HG03064 (cell line): ENCODE measurements around the gene LUC7L2.
"Not testable (repeated sequence)": the region's sequence is repeated elsewhere in the genome, so short reads cannot be mapped to it uniquely, and the experiment has no call there.

Source experiments
- ATAC-seq: cut with Tn5 transposase; IDR thresholded peaks from one replicate; pipeline ENCODE4 v1.9.1; 2021; ENCODE audit warnings: low read depth; ENCODE audit not compliant: unreplicated experiment

LUC7L2 gene

DNA sequence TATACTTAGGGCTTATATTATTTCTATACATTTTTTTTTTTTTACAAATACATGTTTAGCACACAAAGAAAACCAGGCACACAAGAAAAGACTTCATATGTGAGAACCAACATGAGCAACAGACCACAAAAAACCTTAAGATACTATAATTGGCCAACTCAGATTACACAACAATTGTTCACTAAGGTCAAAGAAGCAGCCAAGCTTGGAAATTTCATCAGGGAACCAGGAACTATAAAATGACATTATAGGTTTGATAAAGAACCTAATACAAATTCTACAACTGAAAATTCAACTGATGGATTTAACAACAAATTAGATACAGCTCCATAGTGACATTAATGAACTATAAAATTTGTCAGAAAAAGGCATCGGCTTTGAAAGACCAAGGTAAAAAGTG is 4.4 kb upstream of the LUC7L2 start:
- ATAC-seq: no peak

GRCh38 chr7:139357729-139358506 is 1.8 kb upstream of the LUC7L2 start:
- ATAC-seq: not testable (repeated sequence)

DNA sequence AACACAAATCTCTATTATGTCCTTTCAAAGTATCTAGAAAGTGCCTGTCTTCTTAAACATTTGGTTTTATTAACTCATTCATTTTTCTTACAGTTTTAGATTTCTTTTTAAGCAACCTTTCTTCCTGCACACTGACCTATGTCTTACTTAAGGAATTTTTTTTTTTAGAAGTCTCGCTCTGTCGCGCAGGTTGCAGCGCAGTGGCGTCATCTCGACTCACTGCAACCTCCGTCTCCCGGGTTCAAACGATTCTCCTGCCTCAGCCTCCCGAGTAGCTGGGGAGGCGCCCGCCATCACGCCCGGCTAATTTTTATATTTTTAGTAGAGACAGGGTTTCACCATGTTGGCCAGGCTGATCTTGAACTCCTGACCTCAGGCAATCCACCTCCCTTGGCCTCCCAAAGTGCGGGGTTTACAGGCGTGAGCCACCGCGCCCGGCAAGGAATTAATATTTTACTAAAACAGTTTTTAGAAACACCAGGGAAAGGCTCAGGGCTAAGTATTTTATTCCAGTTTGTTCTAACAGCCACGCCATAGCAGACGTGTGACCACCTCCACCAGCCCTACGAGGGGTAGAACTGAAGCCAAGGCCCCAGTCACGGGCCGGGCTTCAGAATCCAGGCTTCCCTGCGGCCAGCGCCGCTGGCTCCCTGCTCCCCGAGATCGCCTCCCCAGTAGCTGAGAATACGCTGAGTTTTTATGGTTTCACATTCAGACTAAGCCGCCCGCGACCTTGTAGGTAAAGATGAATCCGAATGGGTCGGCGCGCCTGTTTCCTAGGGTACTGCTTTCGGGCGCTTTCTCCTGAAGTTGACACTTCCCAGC is 941 bp upstream of the LUC7L2 start:
- no peak for ATAC-seq

- peak; percentile 62 for ATAC-seq
These were observed 685 bp downstream of the LUC7L2 start for GRCh38 chr7:139360210-139360947.

- no peak for ATAC-seq
These were observed 1.2 kb downstream of the LUC7L2 start for GRCh38 chr7:139360948-139361307.

- no peak for ATAC-seq
These were observed 1.8 kb downstream of the LUC7L2 start for GRCh38 chr7:139361523-139361922.

DNA sequence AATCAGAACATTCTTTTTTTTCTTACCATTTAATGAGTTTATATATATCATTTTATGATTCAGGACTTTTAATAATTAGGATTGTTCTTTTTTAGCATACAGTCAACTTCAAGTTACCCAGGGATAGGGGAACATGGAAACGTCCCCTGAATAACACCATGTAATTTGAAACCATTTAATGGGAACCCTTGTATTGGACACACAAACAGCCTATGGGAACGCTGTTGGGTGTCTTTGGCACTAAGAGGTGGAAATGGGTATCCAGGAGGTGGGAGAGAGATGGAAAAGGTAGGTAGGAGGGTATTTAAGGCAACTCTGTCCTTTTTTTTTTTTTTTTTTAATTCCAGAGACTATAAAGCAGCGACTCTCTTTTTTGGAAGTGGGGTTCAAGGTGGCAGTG is 2.6 kb downstream of the LUC7L2 start:
- ATAC-seq: no peak

- no peak for ATAC-seq
These were observed 3.3 kb downstream of the LUC7L2 start for GRCh38 chr7:139362981-139363380.

GRCh38 chr7:139365336-139365735 is 5.6 kb downstream of the LUC7L2 start:
- no peak for ATAC-seq

GRCh38 chr7:139366400-139366799 is 6.7 kb downstream of the LUC7L2 start:
- no peak for ATAC-seq

DNA sequence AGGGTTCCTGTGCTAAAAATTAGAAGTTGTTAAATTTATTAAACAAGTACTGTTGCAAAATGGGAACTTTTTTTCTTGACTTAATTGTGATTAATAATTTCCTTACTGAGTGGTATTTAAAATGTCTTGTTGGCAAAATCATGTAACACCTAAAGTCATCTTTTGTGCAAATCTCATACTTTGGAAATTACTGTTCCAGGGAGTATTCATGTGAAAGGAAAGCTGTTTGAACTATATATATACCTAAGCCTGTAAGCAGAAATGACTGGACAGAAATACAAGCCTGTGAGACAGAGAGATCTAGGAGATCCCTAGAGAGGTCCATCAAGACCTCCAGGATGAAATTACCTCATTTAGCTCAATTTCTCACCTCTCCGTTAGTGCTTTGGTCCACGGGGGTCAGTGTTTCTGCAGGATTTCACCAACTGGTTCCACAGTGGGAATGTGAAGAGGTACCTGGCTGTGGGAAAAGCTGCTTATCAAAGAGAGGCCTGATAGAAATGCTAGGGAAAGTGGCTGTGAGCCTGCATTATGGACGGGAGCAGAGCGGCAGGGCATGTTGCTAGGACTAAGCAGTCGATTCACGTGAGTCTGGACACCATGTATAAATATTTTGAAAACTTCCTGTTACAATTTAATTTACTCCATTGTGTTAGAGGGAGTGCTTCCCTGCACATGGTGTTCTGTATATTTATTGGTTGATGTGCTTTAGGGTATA is 7.9 kb downstream of the LUC7L2 start:
- no peak for ATAC-seq

- ATAC-seq: no peak
These were observed 10.7 kb downstream of the LUC7L2 start for GRCh38 chr7:139370301-139370942.

- ATAC-seq: no peak
These were observed 11.2 kb downstream of the LUC7L2 start for GRCh38 chr7:139370943-139371313.

DNA sequence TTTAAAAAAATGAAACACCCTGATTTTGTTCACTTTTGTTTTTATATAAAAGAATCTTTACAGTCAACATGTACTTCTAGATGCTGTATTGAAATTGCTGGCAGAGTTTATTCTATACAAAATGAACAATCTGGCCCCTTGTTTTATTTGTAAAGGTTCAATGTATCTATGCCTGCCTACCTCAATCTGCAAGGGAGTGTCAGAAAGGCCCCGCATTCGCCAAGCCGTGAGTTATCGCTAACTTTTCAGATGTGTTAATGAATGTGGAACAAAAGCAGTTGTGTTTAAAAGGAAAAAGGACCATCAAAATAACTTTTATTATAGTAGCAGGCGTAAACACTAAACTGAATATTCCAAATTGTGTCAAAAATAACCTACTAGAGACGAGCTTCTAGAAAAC is 14.6 kb downstream of the LUC7L2 start:
- ATAC-seq: no peak

- ATAC-seq: no peak
These were observed 22.7 kb downstream of the LUC7L2 start for GRCh38 chr7:139382439-139382838.

GRCh38 chr7:139384611-139385010 is 24.9 kb downstream of the LUC7L2 start:
- ATAC-seq: no peak

DNA sequence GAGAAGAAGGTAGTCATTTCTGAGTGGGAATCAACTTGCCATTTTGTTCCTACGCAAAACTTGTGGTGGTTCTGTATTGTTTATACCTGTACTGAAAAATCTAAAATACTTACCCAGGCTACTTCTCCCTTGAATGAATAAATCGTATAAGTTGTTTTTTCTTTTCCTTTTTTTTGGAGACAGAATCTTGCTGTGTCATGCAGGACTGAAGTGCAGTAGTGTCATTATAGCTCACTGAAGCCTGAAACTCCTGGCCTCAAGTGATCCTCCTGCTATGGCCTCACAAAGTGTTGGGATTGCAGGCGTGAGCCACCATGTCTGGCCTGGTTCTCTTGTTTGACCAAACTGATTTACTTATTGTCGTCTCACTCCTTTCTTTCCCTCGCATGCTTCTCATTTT is 27.9 kb downstream of the LUC7L2 start:
- no peak for ATAC-seq

- ATAC-seq: no peak
These were observed 29.4 kb downstream of the LUC7L2 start for GRCh38 chr7:139389091-139389490.

DNA sequence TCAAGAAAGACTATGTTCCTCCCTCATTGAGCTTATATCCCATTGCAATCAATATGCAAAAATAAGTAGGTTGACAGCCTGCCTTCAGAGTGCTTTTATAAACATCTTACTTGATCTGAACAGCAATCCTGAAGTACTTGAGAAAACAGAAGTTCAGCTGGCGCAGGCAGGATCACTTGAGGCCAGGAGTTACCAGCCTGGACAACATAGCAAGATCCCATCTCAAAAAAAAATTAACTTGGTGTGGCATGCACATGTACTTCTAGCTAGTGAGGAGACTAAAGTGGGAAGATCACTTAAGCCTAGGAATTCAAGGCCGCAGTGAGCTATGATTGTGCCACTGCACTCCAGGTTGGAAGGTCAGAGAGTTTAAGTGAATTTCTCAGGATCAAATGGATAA is 30.1 kb downstream of the LUC7L2 start:
- no peak for ATAC-seq

- no peak for ATAC-seq
These were observed 34.0 kb downstream of the LUC7L2 start for GRCh38 chr7:139393621-139394211.
